Measurements from ENCODE around the gene RPL35A. TPM values are rescaled to one million over a fixed set of nuclear protein-coding genes. Genes with fewer than 3 reads are reported as not detected.

The RPL35A gene
- total and polyA plus RNA-seq, 9 of the 15 experiments (the other 6 are each of a cell fraction or from before 2014, with no cell fraction given) = 1,475 to 2,942 (median 2,367) TPM

DNA sequence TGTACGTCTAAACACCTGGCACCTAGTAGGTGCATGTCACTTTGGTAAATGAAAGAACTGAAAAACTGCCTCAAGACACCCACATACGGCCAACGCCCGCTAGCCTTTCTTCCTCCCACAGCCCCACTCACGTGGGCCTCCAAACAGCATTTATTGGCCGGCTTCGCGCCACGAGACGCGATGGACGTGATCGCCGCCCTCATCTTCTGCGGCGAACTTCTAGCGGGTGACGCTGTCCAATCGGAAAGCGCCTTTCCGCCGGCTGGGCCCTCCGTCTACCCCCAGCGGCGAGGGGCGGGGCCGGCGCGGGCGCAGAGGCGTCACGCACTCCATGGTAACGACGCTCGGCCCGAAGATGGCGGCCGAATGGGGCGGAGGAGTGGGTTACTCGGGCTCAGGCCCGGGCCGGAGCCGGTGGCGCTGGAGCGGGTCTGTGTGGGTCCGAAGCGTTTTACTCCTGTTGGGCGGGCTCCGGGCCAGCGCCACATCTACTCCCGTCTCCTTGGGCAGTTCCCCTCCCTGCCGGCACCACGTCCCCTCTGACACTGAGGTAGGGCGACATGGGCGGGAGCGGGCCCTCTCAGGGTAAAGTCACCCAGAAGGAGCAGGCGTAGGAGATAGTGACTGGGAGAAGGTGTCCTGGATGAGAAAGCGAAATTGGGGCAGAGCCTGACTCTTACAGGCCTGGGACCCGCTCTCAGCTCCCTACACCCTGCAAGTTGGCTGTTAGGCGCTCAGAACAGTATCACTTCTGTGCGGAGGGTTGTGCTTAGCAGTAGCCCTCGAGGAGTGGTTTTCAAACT is 10.1 kb downstream of the RPL35A start, which contains the start of gene LMLN (continued):
- TF ChIP-seq, protein P1, sequence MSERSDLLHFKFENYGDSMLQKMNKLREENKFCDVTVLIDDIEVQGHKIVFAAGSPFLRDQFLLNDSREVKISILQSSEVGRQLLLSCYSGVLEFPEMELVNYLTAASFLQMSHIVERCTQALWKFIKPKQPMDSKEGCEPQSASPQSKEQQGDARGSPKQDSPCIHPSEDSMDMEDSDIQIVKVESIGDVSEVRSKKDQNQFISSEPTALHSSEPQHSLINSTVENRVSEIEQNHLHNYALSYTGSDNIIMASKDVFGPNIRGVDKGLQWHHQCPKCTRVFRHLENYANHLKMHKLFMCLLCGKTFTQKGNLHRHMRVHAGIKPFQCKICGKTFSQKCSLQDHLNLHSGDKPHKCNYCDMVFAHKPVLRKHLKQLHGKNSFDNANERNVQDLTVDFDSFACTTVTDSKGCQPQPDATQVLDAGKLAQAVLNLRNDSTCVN (CRISPR knock-in tag; IDR thresholded peaks at IDR 0.05) = no peak
- TF ChIP-seq MAX (CRISPR knock-in tag; IDR thresholded peaks at IDR 0.05) = peak; percentile 86
- TF ChIP-seq, protein P2, sequence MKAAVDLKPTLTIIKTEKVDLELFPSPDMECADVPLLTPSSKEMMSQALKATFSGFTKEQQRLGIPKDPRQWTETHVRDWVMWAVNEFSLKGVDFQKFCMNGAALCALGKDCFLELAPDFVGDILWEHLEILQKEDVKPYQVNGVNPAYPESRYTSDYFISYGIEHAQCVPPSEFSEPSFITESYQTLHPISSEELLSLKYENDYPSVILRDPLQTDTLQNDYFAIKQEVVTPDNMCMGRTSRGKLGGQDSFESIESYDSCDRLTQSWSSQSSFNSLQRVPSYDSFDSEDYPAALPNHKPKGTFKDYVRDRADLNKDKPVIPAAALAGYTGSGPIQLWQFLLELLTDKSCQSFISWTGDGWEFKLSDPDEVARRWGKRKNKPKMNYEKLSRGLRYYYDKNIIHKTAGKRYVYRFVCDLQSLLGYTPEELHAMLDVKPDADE (conservative IDR thresholded peaks at IDR 0.05; ENCODE audit: control insufficient read depth, low read depth, low read length) = no peak; the same call in 1 of the 2 replicates
- TF ChIP-seq E2F6 (IDR thresholded peaks at IDR 0.05; ENCODE audit: borderline replicate concordance in 1 of 2, extremely low read depth in 1 of 2, insufficient read depth in 1 of 2, insufficient read length in 1 of 2, low read depth in 1 of 2, low read length in 1 of 2, poor library complexity in 1 of 2, severe bottlenecking in 1 of 2) = peak; percentile 86 to 87
- TF ChIP-seq TEAD2 (tag; IDR thresholded peaks at IDR 0.05) = no peak
- TF ChIP-seq ZNF24 (IDR thresholded peaks at IDR 0.05) = 0 out of 2 replicates have a peak, but pooled peaks have one; percentile 47
- peak; percentile 92 for TF ChIP-seq GMEB1 (CRISPR knock-in tag; IDR thresholded peaks at IDR 0.05)
- no peak for TF ChIP-seq HNRNPH1 (optimal IDR thresholded peaks at IDR 0.05; ENCODE audit: low read depth, low read length)
- TF ChIP-seq RBFOX2 (IDR thresholded peaks at IDR 0.05; ENCODE audit: low read depth, low read length) = peak; percentile 96
- no peak for TF ChIP-seq U2AF2 (optimal IDR thresholded peaks at IDR 0.05; ENCODE audit: low read depth, low read length)
- TF ChIP-seq PHF21A (IDR thresholded peaks at IDR 0.05; ENCODE audit: borderline replicate concordance, low read depth) = no peak
- peak in 1 of 2 experiments; percentile 68; a peak in 1 of 3 replicates for TF ChIP-seq CBX3 (IDR thresholded peaks at IDR 0.05; ENCODE audit: borderline replicate concordance in 1 of 2, low read length in 2 of 2)
- no peak for TF ChIP-seq ZNF707 (CRISPR knock-in tag; conservative IDR thresholded peaks at IDR 0.05)
- no peak for TF ChIP-seq STAG1 (CRISPR knock-in tag; IDR thresholded peaks at IDR 0.05; ENCODE audit: borderline replicate concordance)
- no peak for TF ChIP-seq PATZ1 (CRISPR knock-in tag; IDR thresholded peaks at IDR 0.05; ENCODE audit: borderline replicate concordance)
- TF ChIP-seq, protein P3, sequence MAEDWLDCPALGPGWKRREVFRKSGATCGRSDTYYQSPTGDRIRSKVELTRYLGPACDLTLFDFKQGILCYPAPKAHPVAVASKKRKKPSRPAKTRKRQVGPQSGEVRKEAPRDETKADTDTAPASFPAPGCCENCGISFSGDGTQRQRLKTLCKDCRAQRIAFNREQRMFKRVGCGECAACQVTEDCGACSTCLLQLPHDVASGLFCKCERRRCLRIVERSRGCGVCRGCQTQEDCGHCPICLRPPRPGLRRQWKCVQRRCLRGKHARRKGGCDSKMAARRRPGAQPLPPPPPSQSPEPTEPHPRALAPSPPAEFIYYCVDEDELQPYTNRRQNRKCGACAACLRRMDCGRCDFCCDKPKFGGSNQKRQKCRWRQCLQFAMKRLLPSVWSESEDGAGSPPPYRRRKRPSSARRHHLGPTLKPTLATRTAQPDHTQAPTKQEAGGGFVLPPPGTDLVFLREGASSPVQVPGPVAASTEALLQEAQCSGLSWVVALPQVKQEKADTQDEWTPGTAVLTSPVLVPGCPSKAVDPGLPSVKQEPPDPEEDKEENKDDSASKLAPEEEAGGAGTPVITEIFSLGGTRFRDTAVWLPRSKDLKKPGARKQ (CRISPR knock-in tag; IDR thresholded peaks at IDR 0.05) = no peak

Data from K562 (cell line).